IMR-90 (cell line): ENCODE data around the gene CERS6. TPM values are rescaled to one million over a fixed set of nuclear protein-coding genes. Genes with fewer than 3 reads are reported as not detected.

ENCODE experiments used
- ATAC-seq: fragments of 200-7000 bp; cut with Tn5 transposase; 2 replicates; pipeline ENCODE4 v1.9.1; 2020; ENCODE audit warnings: low read depth, mild to moderate bottlenecking, moderate library complexity
- BruUV-seq: library from RNA; stranded (reverse); fragments of 400-500 nt; replicated peaks from 2 replicates; lab custom pipeline; 2021; lab: Mats Ljungman, UMichigan
- CTCF ChIA-PET: fragments of 300-600 bp; formaldehyde crosslinking; extraction: SDS; loops from one replicate; lab custom pipeline; 2021; ENCODE audit warnings: antibody characterized with exemption; lab: Yijun Ruan, JAX
- POLR2A ChIA-PET: fragments of 300-600 bp; sonication (Branson Sonifier 250); formaldehyde crosslinking; loops from one replicate; lab custom pipeline; 2022; ENCODE audit warnings: antibody characterized with exemption; ENCODE audit not compliant: unreplicated experiment; lab: Charles Lee
- DNase-seq: peaks from one replicate; pipeline ENCODE4 v3.0.0; 2013
- H2AFZ ChIP-seq: replicated peaks from 2 replicates; pipeline ENCODE3; 2013; ENCODE audit warnings: low read length, mild to moderate bottlenecking; ENCODE audit not compliant: poor library complexity
- H2AK5ac ChIP-seq: 2 replicates; pipeline ENCODE4 v1.6.1; 2013; ENCODE audit warnings: low read depth, low read length, inconsistent platforms
- H2AK9ac ChIP-seq: replicated peaks from 2 replicates; pipeline ENCODE3; 2013; ENCODE audit warnings: mild to moderate bottlenecking, low read depth, low read length, moderate library complexity; ENCODE audit not compliant: poor library complexity
- H2BK120ac ChIP-seq: 2 replicates; pipeline ENCODE4 v1.6.1; 2013; ENCODE audit warnings: low read depth, low read length, inconsistent platforms
- H2BK15ac ChIP-seq: 3 replicates; pipeline ENCODE4 v1.6.1; 2013; ENCODE audit warnings: low read depth, low read length, inconsistent platforms
- H2BK20ac ChIP-seq: 2 replicates; pipeline ENCODE4 v1.6.1; 2013; ENCODE audit warnings: low read depth, mild to moderate bottlenecking, inconsistent platforms, low read length, moderate library complexity
- H2BK5ac ChIP-seq: 2 replicates; pipeline ENCODE4 v1.6.1; 2013; ENCODE audit warnings: mild to moderate bottlenecking, low read depth, low read length, inconsistent platforms; ENCODE audit not compliant: poor library complexity, severe bottlenecking
- H3K14ac ChIP-seq: replicated peaks from 2 replicates; pipeline ENCODE4 v1.6.1; 2013; ENCODE audit warnings: low read depth, low read length, inconsistent platforms
- H3K18ac ChIP-seq: 2 replicates; pipeline ENCODE4 v1.6.1; 2013; ENCODE audit warnings: low read depth, low read length, control low read depth
- H3K23ac ChIP-seq: 2 replicates; pipeline ENCODE4 v1.6.1; 2013; ENCODE audit warnings: low read depth, low read length, inconsistent platforms
- H3K27ac ChIP-seq: 2 replicates; pipeline ENCODE4 v1.5.1; 2013; ENCODE audit warnings: mild to moderate bottlenecking, control low read depth, low read length; ENCODE audit not compliant: insufficient read depth
- H3K27me3 ChIP-seq: 2 replicates; pipeline ENCODE4 v1.6.1; 2013; ENCODE audit warnings: low read length; ENCODE audit not compliant: control insufficient read depth, insufficient read depth
- H3K36me3 ChIP-seq: 2 replicates; pipeline ENCODE4 v1.6.1; 2013; ENCODE audit warnings: low read length, mixed read lengths; ENCODE audit not compliant: control insufficient read depth, insufficient read depth
- H3K4ac ChIP-seq: 2 replicates; pipeline ENCODE4 v1.6.1; 2013; ENCODE audit warnings: low read depth, low read length, inconsistent platforms
- H3K4me1 ChIP-seq: 2 replicates; pipeline ENCODE4 v1.6.1; 2013; ENCODE audit warnings: low read length, mixed read lengths; ENCODE audit not compliant: control insufficient read depth, insufficient read depth
- H3K4me2 ChIP-seq: 2 replicates; pipeline ENCODE4 v1.6.1; 2013; ENCODE audit warnings: low read depth, mild to moderate bottlenecking, control low read depth, low read length, moderate library complexity
- H3K4me3 ChIP-seq: 2 replicates; pipeline ENCODE4 v1.5.1; 2013; ENCODE audit warnings: low read depth, mild to moderate bottlenecking, control low read depth, low read length, moderate library complexity; ENCODE audit not compliant: insufficient read depth
- H3K56ac ChIP-seq: 2 replicates; pipeline ENCODE4 v1.6.1; 2013; ENCODE audit warnings: low read length, inconsistent platforms; ENCODE audit not compliant: insufficient read depth; ENCODE audit errors: extremely low read depth
- H3K79me1 ChIP-seq, 2 experiments: 2 replicates each; pipeline ENCODE4 v1.6.1; 2013; ENCODE audit warnings: low read length in 2 of 2, inconsistent platforms in 1 of 2, low read depth in 1 of 2
- H3K9ac ChIP-seq: 2 replicates; pipeline ENCODE4 v1.6.1; 2013; ENCODE audit warnings: low read depth, low read length, control low read depth
- H3K9me1 ChIP-seq: 2 replicates; pipeline ENCODE4 v1.6.1; 2013; ENCODE audit warnings: low read length, inconsistent platforms; ENCODE audit not compliant: insufficient read depth
- H3K9me3 ChIP-seq: 2 replicates; pipeline ENCODE4 v1.6.1; 2013; ENCODE audit warnings: low read length; ENCODE audit not compliant: control insufficient read depth, insufficient read depth
- H4K20me1 ChIP-seq: 2 replicates; pipeline ENCODE4 v1.6.1; 2013; ENCODE audit warnings: low read length, inconsistent platforms; ENCODE audit not compliant: insufficient read depth
- H4K5ac ChIP-seq: 2 replicates; pipeline ENCODE4 v1.6.1; 2013; ENCODE audit warnings: mild to moderate bottlenecking, low read depth, low read length, control low read depth
- H4K8ac ChIP-seq, 2 experiments: 2 replicates each; pipeline ENCODE4 v1.6.1; 2013; ENCODE audit warnings: low read depth in 2 of 2, low read length in 2 of 2, control low read depth in 1 of 2, inconsistent platforms in 1 of 2
- H4K91ac ChIP-seq: 2 replicates; pipeline ENCODE4 v1.6.1; 2013; ENCODE audit warnings: low read depth, low read length, inconsistent platforms; ENCODE audit not compliant: insufficient read depth
- RFX5 ChIP-seq: IDR thresholded peaks from 2 replicates; pipeline ENCODE4 v1.8.0; 2012; ENCODE audit warnings: low read depth, mild to moderate bottlenecking, low read length, moderate library complexity
- WGBS, 2 experiments: methylation state at CpG; one replicate each; pipeline versions ENCODE4 v1.1.5 to v1.1.7; 2013; ENCODE audit warnings: missing lambda C conversion rate in 2 of 2; ENCODE audit not compliant: insufficient read length in 1 of 2; ENCODE audit errors: extremely low coverage in 2 of 2; 5-methylcytosine and 5-hydroxymethylcytosine counted together
- dilution Hi-C: fragments of 300-500 bp; cut with HindIII; formaldehyde crosslinking; loops from one replicate; pipeline ENCODE4 v1.14.3; 2018; ENCODE audit warnings: low sequenced_read_pairs; ENCODE audit not compliant: unreplicated experiment
- in situ Hi-C: fragments of 300-500 bp; cut with MboI; formaldehyde crosslinking; loops from 3 replicates; pipeline ENCODE4 v1.14.3; 2019; ENCODE audit warnings: low sequenced_read_pairs, inconsistent platforms, mixed read lengths
- intact Hi-C: fragments of 100-400 bp; cut with micrococcal nuclease; formaldehyde crosslinking; loops from 2 replicates; pipeline ENCODE4 v1.10.0; 2022
- polyA plus RNA-seq, 3 experiments: library from polyadenylated mRNA; depleted of rRNA; stranded (reverse); fragments of >200 nt; gene quantifications; 2 replicates each; pipeline ENCODE4 v1.2.3, GENCODE V29; 2012; ENCODE audit warnings: low replicate concordance in 1 of 3
- total RNA-seq: library from RNA; depleted of rRNA; stranded (reverse); fragments of >200 nt; gene quantifications from 2 replicates; pipeline ENCODE4 v1.2.3, GENCODE V29; 2012

Gene CERS6
- total and polyA plus RNA-seq, 2 of the 4 experiments (the other 2 are of a cell fraction), result 2.1 to 5.7 TPM

DNA sequence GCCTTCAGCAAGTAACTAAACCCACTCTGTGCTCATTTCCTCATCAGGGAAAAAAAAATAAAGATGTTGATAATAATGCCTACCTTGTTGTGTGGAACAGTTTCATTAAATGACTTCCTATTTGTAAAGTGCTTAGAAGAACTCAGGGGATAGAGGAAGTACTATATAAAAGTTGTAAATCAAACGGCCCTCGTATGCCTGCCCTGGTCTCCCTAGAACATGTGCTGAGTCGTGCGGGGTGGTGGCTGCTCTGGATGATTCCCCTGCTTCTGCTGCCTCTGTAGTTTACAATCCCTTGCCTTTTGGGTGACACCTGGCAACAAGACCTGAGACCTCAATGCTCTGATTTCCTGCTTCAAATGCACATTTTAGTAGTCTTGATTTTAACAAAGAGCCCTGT is 170.0 kb downstream of the CERS6 start:
- H3K79me1 ChIP-seq, result no peaks in the 10 kb centered on the region
- no peak overlapping the region for H3K9ac ChIP-seq
- H4K8ac ChIP-seq, result no peak overlapping the region
- no peak overlapping the region for H3K27ac ChIP-seq
- no peak overlapping the region for H2BK5ac ChIP-seq
- H2AK5ac ChIP-seq, result no peak overlapping the region
- H2AK9ac ChIP-seq, result no peak overlapping the region
- no peaks in the 10 kb centered on the region for H3K9me3 ChIP-seq
- no peaks in the 10 kb centered on the region for H3K9me1 ChIP-seq
- no peak overlapping the region for H3K23ac ChIP-seq
- no peak overlapping the region for H3K4me2 ChIP-seq
- H4K91ac ChIP-seq, result no peak overlapping the region
- no peaks in the 10 kb centered on the region for H4K20me1 ChIP-seq
- dilution Hi-C loops, result no loop called here
- no peak overlapping the region for H3K4me3 ChIP-seq
- CTCF ChIA-PET, result no interaction called here
- no peak overlapping the region for H3K56ac ChIP-seq
- H3K36me3 ChIP-seq, result no peaks in the 10 kb centered on the region
- no CpG with 5 or more reads among the region's 4 CpGs for whole genome bisulfite sequencing, 2 experiments
- H3K14ac ChIP-seq, result no peak overlapping the region
- no peak overlapping the region for H2BK15ac ChIP-seq
- no peak overlapping the region for H3K4ac ChIP-seq
- H2AFZ ChIP-seq, result no peak overlapping the region
- no peak for TF ChIP-seq RFX5
- H3K27me3 ChIP-seq, result no peaks in the 10 kb centered on the region
- no peak for DNase-seq
- no peak overlapping the region for H4K5ac ChIP-seq
- intact Hi-C loops, result no loop called here
- BruUV-seq, result no TSS peak
- no peak overlapping the region for H2BK120ac ChIP-seq
- H3K4me1 ChIP-seq, result no peaks in the 10 kb centered on the region
- H3K18ac ChIP-seq, result no peak overlapping the region
- no peak overlapping the region for H2BK20ac ChIP-seq
- in situ Hi-C loops, result no loop called here
- POLR2A ChIA-PET, result no interaction called here
- no peak for ATAC-seq
